ENCODE results near the gene BICDL2.

BICDL2 gene

GRCh38 chr16:3025032-3026002 is 11.4 kb downstream of the BICDL2 start:
- TF ChIP-seq, protein P1, sequence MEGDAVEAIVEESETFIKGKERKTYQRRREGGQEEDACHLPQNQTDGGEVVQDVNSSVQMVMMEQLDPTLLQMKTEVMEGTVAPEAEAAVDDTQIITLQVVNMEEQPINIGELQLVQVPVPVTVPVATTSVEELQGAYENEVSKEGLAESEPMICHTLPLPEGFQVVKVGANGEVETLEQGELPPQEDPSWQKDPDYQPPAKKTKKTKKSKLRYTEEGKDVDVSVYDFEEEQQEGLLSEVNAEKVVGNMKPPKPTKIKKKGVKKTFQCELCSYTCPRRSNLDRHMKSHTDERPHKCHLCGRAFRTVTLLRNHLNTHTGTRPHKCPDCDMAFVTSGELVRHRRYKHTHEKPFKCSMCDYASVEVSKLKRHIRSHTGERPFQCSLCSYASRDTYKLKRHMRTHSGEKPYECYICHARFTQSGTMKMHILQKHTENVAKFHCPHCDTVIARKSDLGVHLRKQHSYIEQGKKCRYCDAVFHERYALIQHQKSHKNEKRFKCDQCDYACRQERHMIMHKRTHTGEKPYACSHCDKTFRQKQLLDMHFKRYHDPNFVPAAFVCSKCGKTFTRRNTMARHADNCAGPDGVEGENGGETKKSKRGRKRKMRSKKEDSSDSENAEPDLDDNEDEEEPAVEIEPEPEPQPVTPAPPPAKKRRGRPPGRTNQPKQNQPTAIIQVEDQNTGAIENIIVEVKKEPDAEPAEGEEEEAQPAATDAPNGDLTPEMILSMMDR (conservative IDR thresholded peaks at IDR 0.05; ENCODE audit: low read depth, low read length), result no peak
- H3K4me3 ChIP-seq (ENCODE audit: low read length), result no peak overlapping the region
- no peak for DNase-seq (ENCODE audit: low read depth)

DNA sequence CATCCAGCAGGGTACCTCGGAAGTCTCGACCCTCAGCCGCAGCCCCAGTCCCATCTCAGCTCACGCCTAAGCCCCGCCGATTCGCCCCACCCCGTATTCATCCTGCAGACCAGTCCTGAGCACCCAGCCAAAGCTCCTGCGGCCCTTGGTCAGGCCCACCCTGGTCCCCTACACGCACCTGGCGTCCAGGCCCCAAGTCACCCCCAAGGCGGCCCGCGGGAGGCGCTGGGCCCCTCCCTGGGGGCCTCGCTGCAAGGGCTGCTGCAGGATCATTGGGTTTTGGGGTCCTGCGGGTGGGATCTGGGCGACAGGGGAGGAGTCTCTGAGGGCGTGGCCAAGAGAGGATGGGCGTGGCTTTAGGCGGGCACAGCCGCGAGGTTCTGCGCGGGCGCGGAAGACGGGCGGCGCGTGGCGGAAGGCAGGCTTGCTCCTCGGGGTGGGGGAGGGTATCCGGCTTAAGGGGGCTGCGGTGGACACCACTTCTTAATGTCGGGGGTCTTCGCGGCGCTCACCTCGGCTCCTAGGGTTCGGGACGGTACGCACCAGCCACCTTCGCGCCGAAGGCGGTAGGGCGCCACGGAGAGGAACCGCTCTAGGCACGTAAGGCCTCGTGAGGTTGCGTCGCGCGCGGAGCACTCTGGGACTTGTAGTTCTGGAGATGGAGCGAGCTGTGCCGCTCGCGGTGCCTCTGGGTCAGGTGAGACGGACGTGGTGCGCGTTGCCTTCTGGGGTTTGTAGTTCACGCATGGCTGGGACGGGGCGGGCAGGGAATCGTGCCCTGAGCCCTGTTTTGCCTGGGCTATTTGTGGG is 12.9 kb downstream of the BICDL2 start, which contains the start of the genes HCFC1R1 and THOC6:
TSS of gene HCFC1R1 (minus strand) at position 274 of the 810 bp plus-strand sequence. CDS start at position 273, 1 bp downstream.
TSS of gene THOC6 (plus strand) at position 367 of the 810 bp plus-strand sequence. CDS start at position 659, 292 bp downstream.
- TF ChIP-seq, protein P1 (conservative IDR thresholded peaks at IDR 0.05; ENCODE audit: low read depth, low read length), result no peak
- peak; percentile 95 for DNase-seq (ENCODE audit: low read depth)
- H3K4me3 ChIP-seq (ENCODE audit: low read length), result peak within 1 kb of the TSS; percentile 64

- peak overlapping the region; percentile 64 for H3K4me3 ChIP-seq (ENCODE audit: low read length)
- TF ChIP-seq, protein P1 (conservative IDR thresholded peaks at IDR 0.05; ENCODE audit: low read depth, low read length), result no peak
- DNase-seq (ENCODE audit: low read depth), result no peak
Observed at GRCh38 chr16:3023415-3023668, 13.4 kb downstream of the BICDL2 start.

DNA sequence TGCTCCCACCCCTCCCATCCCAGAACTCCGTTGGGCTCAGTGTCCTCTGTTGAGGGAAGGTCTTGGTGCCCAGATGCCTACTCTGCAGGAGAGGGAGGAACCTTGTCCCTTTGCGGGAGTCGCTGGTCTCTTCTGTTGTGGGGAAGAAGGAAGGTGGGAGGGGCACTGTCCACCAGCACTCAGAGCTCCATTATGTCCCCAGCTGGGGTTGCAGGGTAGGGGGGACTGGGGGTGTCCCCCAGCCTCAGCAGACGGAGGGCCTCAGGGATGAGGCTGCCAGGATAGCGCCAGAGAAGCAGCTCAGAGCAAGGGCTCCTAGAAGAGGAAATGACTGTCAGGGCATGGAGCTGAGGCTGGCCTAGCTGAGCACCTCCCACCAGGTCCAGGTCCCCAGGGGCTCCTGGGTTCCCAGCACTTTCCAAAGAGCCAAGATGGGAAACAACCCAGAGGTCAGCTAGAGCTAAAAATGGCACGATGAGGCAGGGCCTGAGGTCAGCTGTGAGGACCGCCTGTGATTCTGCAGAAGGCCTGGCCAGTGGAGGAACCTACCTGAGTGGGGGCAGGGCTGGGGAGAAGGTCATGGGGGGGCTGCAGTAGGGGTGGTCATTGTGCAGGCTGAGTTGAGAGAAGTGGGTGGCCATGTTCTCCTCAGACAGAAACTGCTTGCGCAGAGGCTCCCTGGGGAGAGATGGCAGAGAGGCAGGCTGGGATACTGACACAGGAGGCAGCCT is 13.9 kb downstream of the BICDL2 start:
- no peak for DNase-seq (ENCODE audit: low read depth)
- peak overlapping the region; percentile 64 for H3K4me3 ChIP-seq (ENCODE audit: low read length)

GRCh38 chr16:3022208-3022683 is 14.5 kb downstream of the BICDL2 start:
- peak; percentile 90 for DNase-seq (ENCODE audit: low read depth)
- TF ChIP-seq, protein P1 (conservative IDR thresholded peaks at IDR 0.05; ENCODE audit: low read depth, low read length), result no peak
- peak overlapping the region; percentile 64 for H3K4me3 ChIP-seq (ENCODE audit: low read length)

More for the DNA sequence above, 13.9 kb downstream of the BICDL2 start:
- TF ChIP-seq, protein P1 (conservative IDR thresholded peaks at IDR 0.05; ENCODE audit: low read depth, low read length), result no peak

GRCh38 chr16:3021449-3022207 is 15.1 kb downstream of the BICDL2 start:
- peak overlapping the region; percentile 64 for H3K4me3 ChIP-seq (ENCODE audit: low read length)
- TF ChIP-seq, protein P1 (conservative IDR thresholded peaks at IDR 0.05; ENCODE audit: low read depth, low read length), result peak; percentile 24
- peak; percentile 80 for DNase-seq (ENCODE audit: low read depth)

All from retinal pigment epithelial cell (primary cell).